Endodermal cell (in vitro differentiated cells): Measurements from ENCODE around the gene MARCHF3. TPM values are rescaled to one million over a fixed set of nuclear protein-coding genes. Genes with fewer than 3 reads are reported as not detected.

Source experiments
- DNase-seq: peaks from one replicate; pipeline ENCODE4 v3.0.0-alpha.2; 2017
- H3K27ac ChIP-seq: 2 replicates; pipeline ENCODE4 v1.5.1; 2013; ENCODE audit warnings: mild to moderate bottlenecking, low read depth, low read length, moderate library complexity
- H3K27me3 ChIP-seq: 2 replicates; pipeline ENCODE4 v1.6.1; 2013; ENCODE audit warnings: mild to moderate bottlenecking, low read length, moderate library complexity; ENCODE audit not compliant: insufficient read depth, control insufficient read depth, poor library complexity, severe bottlenecking
- H3K36me3 ChIP-seq: 2 replicates; pipeline ENCODE4 v1.7.0; 2013; ENCODE audit warnings: mild to moderate bottlenecking, low read length, moderate library complexity; ENCODE audit not compliant: control insufficient read depth, insufficient read depth
- H3K4me1 ChIP-seq: one replicate; pipeline ENCODE4 v1.7.0; 2013; ENCODE audit warnings: low read length; ENCODE audit not compliant: control insufficient read depth, insufficient read depth
- H3K4me3 ChIP-seq: 2 replicates; pipeline ENCODE4 v1.5.1; 2013; ENCODE audit warnings: mild to moderate bottlenecking, low read length, moderate library complexity
- H3K9ac ChIP-seq: 2 replicates; pipeline ENCODE4 v1.6.1; 2013; ENCODE audit warnings: mild to moderate bottlenecking, low read length, moderate library complexity; ENCODE audit not compliant: poor library complexity, severe bottlenecking; ENCODE audit errors: extremely low read depth
- H3K9me3 ChIP-seq: 2 replicates; pipeline ENCODE4 v1.6.1; 2013; ENCODE audit warnings: mild to moderate bottlenecking, low read length, moderate library complexity; ENCODE audit not compliant: control insufficient read depth
- H3K27ac Mint-ChIP-seq: 2 replicates; pipeline ENCODE4 v1.8.0; 2020; ENCODE audit warnings: mixed read lengths
- H3K27me3 Mint-ChIP-seq: 2 replicates; pipeline ENCODE4 v1.8.0; 2021; ENCODE audit warnings: mild to moderate bottlenecking, mixed read lengths; ENCODE audit not compliant: insufficient read depth
- H3K36me3 Mint-ChIP-seq: 2 replicates; pipeline ENCODE4 v1.8.0; 2020; ENCODE audit warnings: low read depth, mixed read lengths
- H3K4me1 Mint-ChIP-seq: 2 replicates; pipeline ENCODE4 v1.8.0; 2020; ENCODE audit warnings: mixed read lengths
- H3K4me3 Mint-ChIP-seq: 2 replicates; pipeline ENCODE4 v1.8.0; 2020; ENCODE audit warnings: mild to moderate bottlenecking, moderate library complexity, mixed read lengths
- H3K9me3 Mint-ChIP-seq: 2 replicates; pipeline ENCODE4 v1.8.0; 2020; ENCODE audit warnings: mild to moderate bottlenecking, mixed read lengths
- WGBS, 2 experiments: methylation state at CpG; one replicate each; pipeline versions ENCODE4 v1.1.5 to v1.1.7; 2013; ENCODE audit warnings: missing lambda C conversion rate in 2 of 2, mixed read lengths in 1 of 2; ENCODE audit not compliant: insufficient coverage in 1 of 2, insufficient read length in 1 of 2; 5-methylcytosine and 5-hydroxymethylcytosine counted together
- total RNA-seq, 2 donors: library from RNA; stranded (reverse); fragmentation: NEBNext Ultra II Directional in 1 of 2; extraction: Animal tissue kit (Norgen Biotek cat#: 25700) in 1 of 2; gene quantifications; 2 replicates in 1 of 2; 3 replicates in 1 of 2; pipeline ENCODE4 v1.2.1, GENCODE V29; 2021
- TF ChIP-seq, protein P1 (sequence below): fragments of 200-600 bp; sonication (generic); conservative IDR thresholded peaks from 2 replicates; pipeline ENCODE4 v1.5.0; 2021; ENCODE audit warnings: antibody characterized with exemption, mild to moderate bottlenecking

MARCHF3 gene
- total RNA-seq, 2 donors from 2014 or later: 4.4 to 11.3 TPM

DNA sequence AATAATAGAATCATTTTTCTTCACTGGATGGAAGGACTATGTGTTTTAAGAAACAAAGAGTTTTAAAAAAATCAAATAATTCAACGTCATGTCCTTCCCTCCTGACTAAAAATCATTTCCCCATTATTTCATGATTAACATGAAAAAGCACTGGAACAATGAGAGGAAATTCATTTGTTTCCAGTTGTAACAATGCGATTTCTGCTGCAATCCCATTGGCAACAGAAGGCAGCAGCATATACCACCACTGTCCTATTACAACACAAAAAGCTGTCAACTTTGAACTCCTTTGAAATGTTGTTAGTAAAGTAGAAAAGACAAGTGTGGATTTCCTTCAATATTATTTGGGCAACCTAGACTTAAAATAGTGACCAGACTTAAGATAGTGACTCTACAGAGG is 39.9 kb upstream of the MARCHF3 start:
- Histone ChIP-seq H3K9ac (no peak overlapping the region), H3K4me3 (no peak overlapping the region), H3K9me3 (no peaks in the 10 kb centered on the region), H3K27ac (no peak overlapping the region), H3K4me1 (peaks cover 10% of the 10 kb centered on the region), H3K27me3 (peaks cover 11% of the 10 kb centered on the region), H3K36me3 (no peaks in the 10 kb centered on the region)
- Mint-ChIP-seq H3K4me1 (peaks cover 32% of the 10 kb centered on the region), H3K4me3 (no peak overlapping the region), H3K27me3 (peaks cover 2% of the 10 kb centered on the region), H3K36me3 (no peaks in the 10 kb centered on the region), H3K27ac (no peak overlapping the region), H3K9me3 (no peaks in the 10 kb centered on the region)
- DNase-seq: no peak
- 88% methylated on average over 2 of the region's 2 CpGs; no CpG with 5 or more reads in 1 of the 2 experiments for WGBS, 2 experiments
- TF ChIP-seq, protein P1, sequence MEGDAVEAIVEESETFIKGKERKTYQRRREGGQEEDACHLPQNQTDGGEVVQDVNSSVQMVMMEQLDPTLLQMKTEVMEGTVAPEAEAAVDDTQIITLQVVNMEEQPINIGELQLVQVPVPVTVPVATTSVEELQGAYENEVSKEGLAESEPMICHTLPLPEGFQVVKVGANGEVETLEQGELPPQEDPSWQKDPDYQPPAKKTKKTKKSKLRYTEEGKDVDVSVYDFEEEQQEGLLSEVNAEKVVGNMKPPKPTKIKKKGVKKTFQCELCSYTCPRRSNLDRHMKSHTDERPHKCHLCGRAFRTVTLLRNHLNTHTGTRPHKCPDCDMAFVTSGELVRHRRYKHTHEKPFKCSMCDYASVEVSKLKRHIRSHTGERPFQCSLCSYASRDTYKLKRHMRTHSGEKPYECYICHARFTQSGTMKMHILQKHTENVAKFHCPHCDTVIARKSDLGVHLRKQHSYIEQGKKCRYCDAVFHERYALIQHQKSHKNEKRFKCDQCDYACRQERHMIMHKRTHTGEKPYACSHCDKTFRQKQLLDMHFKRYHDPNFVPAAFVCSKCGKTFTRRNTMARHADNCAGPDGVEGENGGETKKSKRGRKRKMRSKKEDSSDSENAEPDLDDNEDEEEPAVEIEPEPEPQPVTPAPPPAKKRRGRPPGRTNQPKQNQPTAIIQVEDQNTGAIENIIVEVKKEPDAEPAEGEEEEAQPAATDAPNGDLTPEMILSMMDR: no peak

DNA sequence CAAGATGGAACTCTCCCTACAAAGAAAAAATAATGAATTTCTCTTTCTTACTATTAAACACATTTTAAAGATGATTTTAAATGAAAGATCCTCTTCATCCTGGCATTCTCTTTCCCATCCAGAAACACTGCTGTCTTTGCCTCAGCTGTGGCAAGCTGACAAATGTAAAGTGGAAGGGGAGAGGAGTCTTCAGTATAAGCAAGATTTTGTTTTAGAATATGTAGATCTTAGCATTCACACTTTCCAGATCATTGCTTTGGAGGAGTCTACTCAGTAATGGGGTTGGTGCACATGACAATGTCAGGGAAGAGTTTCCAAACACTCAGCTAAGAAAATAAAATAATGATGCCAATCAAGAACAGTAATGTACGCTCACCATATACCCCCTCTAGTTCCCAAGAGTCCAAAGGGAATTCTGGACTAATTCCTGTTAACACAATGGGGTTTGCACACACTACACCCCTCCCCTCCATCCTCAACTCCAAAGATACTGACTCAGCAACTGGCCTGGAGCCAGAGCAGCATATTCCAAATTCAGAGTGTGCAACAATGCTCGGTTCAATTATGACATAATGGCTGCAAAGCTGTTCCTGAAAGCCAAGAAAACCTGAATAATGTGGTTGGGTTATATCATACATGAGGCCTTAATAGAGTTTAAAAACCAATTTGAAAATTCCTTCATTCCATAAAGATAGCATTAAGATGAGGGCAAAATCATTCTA is 38.3 kb upstream of the MARCHF3 start:
- H3K9ac ChIP-seq: no peak overlapping the region
- Mint-ChIP-seq H3K27ac (no peak overlapping the region), H3K27me3 (peaks cover 2% of the 10 kb centered on the region), H3K36me3 (no peaks in the 10 kb centered on the region), H3K9me3 (no peaks in the 10 kb centered on the region), H3K4me3 (no peak overlapping the region), H3K4me1 (peaks cover 18% of the 10 kb centered on the region)
- H3K36me3 ChIP-seq: no peaks in the 10 kb centered on the region
- no peak overlapping the region for H3K4me3 ChIP-seq
- no peaks in the 10 kb centered on the region for H3K9me3 ChIP-seq
- peaks cover 11% of the 10 kb centered on the region for H3K27me3 ChIP-seq
- DNase-seq: no peak
- H3K27ac ChIP-seq: no peak overlapping the region
- 96 to 100% methylated on average over 2 of the region's 2 CpGs for WGBS, 2 experiments
- TF ChIP-seq, protein P1: no peak
- H3K4me1 ChIP-seq: peaks cover 4% of the 10 kb centered on the region

GRCh38 chr5:127066721-127067120 is 36.4 kb upstream of the MARCHF3 start:
- peaks cover 11% of the 10 kb centered on the region for H3K27me3 ChIP-seq
- Mint-ChIP-seq H3K9me3 (no peaks in the 10 kb centered on the region), H3K4me3 (no peak overlapping the region), H3K36me3 (no peaks in the 10 kb centered on the region), H3K27me3 (peaks cover 5% of the 10 kb centered on the region), H3K27ac (no peak overlapping the region), H3K4me1 (peaks cover 16% of the 10 kb centered on the region)
- peaks cover 12% of the 10 kb centered on the region for H3K4me1 ChIP-seq
- TF ChIP-seq, protein P1: no peak
- no peak overlapping the region for H3K4me3 ChIP-seq
- H3K9ac ChIP-seq: no peak overlapping the region
- no peak for DNase-seq
- no peaks in the 10 kb centered on the region for H3K9me3 ChIP-seq
- H3K36me3 ChIP-seq: no peaks in the 10 kb centered on the region
- H3K27ac ChIP-seq: no peak overlapping the region
